CMK (cell line): ENCODE data around the gene TNFRSF25.

Experiments used
- DNase-seq: peaks from one replicate; pipeline ENCODE4 v3.0.0-alpha.2; 2010; ENCODE audit warnings: low read depth

TNFRSF25 gene

DNA sequence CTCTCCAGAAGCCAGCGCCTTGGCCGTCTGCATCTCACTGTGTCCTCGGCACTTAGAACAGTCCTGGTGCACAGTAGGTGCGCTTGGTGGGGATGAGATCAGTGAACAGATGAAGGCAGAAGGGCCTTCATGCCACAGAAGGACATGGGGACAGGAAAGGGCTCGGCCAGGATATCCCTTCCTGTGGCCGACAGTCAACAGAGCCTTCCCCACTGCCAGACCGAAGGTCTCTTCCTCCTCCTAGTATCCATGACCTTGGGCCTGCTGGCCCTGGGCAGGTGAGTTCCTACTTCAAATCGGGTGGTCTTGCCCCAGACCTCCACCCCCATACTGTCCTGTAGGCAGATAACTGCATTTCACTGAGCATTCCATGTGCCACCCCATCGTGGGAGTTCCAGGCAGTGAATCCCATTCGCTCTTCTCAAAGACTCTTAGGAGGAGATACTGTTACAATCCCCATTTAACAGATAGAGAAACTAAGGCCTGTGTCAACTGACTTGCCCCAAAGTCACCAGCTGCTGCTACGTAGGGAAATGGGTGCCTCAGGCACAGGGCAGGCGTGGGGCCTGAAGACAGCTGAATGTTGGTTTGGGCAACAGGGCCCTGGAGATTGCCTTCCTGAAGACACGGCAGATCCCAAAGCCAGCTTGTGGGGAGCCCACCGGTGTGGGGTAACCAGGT, 22.0 kb upstream of the TNFRSF25 start:
- DNase-seq = no peak

DNA sequence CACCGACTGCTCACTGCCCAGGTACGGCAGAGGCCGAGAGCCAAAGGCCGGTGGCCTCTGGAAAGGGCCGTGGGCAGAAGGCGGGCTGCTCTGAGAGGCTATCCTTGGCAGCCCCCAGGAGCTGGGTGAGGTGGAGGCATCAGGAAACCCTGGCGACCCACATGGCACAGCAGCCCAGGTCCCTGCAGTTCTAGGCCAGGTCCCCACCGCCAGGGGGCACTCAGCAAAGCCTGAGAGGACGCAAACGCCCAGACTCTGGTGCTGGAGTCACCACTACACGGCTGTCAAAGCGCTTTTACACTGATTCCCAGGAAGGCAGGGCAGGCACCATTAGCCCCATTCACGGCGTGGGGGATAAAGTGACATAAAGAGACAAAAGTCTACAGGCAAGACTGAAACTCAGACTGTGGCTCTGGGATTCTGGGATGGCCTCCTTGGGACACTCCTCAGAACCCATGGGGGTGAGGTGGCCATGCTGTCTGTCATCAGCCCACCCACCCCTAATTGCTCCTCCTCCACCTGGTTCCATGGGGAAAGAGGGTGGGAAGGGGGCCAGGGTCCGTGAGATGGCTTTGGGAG, 20.5 kb upstream of the TNFRSF25 start:
- peak; percentile 66 for DNase-seq

DNA sequence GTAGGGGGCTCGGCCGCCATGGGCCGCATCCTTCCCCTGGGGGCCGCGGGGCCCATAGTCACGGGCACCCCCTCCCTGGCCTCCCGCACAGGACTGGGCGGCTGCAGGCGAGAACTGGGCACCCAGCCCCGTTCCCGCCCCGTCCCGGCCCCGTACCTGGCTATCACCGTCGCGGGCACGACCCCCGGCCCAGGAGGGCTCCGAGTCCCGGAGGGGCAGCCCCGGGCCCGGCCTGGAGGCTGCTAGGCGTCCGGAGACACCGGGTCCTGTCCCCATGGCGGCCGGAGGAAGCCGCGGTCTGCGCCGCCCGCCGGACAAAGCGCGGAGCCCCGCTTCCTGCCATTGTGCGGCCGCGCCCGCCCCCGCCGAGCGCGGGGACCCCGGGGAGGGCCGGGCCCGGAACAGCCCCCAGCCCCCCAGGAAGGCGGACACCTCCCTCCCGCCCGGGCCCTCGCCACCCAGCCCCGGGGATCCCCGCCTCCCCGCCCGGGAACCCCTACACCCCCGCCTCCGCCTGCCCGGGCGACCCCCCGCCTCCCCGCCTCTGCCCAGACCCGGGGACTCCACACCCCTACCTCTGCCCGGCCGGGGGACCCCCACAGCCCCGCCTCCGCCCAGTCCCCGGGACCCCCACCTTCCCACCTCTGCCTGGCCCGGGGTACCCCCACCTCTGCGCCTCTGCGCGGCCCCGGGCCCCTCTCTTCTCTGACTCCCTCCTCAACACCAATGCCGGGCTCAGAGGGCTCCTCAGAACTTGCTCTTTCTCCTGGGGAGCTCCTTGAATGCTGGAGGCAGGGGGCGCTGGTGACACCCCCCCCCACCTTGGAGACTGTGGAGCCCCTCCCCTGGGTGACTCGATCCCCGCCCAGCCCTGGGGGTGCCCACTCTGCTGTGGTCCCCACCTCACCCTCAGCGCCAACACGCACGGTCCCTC, 19.5 kb upstream of the TNFRSF25 start:
- no peak for DNase-seq

DNA sequence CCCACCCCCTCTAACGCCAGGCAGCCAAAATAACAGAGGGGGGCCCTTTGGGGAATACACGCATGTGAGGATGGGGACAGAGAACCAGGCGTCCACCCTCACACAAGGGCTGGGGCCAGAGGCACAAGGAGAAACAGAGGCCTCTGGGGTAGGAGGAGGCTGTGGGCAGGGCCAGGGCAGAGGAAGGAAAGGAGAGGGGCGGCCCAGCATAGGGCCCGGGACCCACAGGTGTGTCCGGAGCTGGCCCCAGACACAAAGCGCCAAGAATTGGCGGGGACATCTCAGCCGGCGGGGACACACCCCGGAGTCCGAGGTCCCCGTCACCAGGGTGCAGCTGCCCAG, 18.8 kb upstream of the TNFRSF25 start:
- no peak for DNase-seq

DNA sequence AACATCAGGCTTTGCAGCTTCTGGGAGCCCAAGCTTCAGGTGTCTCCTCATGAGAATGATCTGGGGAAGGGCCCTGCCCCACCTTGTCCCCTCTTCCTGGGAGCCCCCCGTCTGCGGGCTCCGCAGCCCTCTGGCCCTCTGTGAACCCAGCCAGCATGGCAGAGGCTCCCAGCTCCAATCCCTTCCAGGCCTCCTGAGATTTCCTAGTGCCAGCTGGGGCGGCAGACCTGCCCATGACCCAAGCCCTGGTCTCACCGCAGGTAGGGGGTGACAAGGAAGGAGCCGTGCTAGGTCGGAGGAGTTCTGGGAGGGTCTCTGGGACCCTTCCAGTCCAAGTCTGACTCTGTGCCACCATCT, 17.8 kb upstream of the TNFRSF25 start:
- no peak for DNase-seq

DNA sequence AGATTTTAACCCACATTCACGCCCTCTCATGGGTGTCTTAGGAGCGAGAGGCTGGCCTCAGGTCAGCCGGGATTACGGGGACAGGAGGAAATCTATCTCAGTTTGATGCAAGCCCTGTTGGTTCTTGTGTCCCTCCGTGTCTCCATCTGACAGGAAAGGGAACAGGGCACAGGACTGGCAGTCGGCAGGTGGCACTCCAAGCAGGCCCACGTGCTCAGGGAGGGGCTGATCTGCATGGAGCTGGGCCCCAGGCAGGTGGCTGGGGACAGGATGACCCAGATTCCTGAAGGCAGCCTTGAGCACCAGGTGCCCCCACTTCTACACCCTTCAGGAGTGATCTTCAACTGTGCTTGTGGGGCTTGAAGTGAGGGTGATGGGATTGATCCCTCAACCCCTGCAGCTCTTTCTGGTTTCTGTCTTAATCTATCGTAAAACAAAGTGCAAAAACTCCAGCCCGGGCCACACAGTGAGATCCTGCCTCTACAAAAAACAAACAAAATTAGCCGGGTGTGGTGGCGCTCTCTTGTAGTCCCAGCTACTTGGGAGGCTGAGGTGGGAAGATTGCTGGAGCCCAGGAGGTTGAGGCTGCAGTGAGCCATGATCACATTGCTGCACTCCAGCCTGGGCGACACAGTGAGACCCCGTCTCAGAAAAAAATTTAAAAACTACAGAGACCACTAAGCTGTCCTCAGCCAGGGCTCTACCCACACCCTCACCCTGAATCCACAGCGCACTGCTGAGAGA, 17.2 kb upstream of the TNFRSF25 start:
- no peak for DNase-seq

DNA sequence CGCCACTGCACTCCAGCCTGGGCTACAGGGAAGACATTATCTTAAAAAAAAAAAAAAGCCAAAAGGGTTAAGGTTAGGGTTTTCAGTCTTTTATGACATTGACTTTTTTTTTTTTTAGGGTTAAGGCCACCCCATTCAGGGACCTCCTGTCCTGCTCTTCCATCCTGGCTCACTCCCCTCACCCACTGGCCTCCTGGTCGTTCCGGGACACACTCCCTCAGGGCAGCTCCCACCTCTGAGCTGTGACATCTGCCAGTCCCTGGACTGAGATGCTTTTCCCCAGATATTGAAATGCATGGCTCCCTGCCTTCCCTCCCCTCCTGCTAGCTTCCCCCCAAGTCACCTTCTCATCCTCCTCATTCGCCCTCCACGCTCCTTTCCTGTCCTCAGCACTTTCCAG, 15.8 kb upstream of the TNFRSF25 start:
- no peak for DNase-seq

DNA sequence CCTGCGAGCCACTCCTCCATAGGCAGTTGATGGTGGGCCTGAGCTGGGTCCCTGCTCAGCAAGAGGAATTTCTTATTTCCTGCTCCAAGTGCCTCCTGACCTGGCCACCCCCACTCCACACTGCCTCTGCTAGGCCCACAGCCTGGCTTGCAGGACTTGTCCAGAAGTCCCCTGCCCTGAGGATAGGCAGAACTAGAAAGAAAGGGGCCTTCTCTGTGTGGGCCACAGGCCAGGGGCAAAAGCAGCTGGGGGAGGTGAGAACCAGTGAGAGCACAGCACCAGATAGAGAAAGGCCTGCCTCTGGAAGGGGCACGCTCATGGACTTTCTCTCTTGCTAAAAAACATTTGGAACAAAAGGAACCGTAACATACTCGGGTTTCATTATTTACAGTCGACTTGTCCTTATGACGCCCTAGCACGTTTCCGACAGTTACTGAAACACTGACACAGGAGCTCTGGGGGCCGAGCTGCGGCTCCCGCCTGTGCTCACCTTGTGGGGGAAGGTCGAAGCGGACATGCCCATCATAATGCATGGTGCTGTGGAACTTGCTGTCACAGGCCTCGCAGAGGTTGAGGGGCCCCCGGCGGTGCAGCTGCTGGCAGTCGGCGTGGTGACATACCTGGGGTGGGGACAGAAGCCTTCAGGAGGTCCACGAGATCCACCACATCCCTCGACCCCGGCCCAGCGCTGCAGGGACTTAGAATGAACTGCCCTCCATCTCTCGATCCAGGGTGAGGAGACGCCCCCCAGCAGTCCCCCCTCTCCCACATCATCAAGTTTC, 11.3 kb upstream of the TNFRSF25 start:
- DNase-seq = no peak

DNA sequence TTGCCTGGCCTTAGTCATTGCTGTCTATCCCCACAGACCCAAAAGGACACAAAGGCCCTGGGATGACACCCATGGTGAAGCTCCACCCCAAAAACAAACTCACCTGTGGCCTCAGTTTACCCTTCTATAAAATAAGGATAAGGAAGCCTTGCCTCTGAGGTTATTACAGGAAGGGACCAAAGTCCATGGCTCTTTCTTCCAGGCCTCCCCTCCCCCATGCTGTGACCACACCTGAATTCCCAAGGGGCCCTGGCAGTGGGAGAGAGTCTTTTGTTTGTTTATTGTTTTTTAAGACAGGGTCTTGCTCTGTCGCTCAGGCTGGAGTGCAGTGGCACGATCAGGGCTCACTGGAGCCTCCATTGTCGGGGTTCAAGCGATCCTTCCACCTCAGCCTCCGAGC, 10.5 kb upstream of the TNFRSF25 start:
- DNase-seq = no peak

DNA sequence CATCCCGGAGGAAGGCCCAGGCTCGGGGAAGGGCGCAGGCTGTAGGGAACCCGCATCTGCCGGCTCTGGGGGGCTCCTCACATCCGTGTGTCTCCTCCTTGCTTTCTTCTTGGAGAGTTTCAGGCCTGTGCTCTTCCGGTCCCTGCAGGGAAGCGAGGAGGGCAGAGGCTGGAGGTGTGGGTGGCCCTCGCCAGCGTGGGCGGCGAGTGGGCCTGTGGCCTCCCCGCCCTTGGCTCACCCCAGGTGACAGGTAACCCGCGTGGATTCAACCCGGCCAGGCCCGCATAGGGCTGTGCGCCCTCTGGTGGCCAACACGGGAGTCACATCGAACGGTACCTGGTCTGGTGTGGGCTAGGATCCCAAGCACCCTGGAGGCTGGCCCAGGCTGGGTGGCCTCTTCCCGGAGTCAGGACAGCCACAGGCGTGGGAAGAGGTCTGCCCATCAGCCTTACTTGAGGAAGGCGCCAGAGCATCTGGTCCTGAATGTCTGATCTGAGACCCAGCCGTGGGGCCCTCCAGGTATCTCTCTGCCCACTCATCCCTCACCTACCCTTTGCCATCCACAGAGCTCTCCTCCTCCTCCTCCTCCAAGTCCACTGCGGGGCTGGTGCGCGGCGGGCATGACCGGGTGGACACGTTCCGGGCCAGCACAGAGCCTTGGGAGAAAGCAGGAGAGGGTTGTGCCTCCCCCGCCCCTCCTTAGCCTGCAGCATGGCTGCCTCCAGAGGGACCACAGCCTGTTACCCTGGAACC, 9.6 kb upstream of the TNFRSF25 start:
- DNase-seq = no peak

DNA sequence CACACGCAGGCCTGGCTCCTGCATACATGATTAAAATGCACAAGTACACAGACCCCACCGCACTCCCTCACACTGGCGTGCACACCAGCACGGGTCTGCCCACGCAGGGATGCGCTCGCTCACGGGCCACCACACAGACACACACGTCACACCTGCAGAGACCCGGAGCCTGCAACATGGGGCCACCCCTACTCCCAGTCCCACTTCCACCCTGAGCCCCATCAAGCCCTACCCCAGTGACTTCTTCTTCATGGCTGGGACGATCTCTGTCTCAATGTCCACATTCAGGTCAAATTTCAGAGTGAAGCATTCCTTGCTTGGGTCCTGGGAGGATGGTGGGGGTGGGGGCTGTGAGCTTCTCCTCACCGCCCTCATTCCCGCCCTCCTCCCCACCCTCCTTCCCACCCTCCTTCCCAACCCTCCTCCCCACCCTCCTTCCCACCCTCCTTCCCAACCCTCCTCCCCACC, 8.9 kb upstream of the TNFRSF25 start:
- no peak for DNase-seq

DNA sequence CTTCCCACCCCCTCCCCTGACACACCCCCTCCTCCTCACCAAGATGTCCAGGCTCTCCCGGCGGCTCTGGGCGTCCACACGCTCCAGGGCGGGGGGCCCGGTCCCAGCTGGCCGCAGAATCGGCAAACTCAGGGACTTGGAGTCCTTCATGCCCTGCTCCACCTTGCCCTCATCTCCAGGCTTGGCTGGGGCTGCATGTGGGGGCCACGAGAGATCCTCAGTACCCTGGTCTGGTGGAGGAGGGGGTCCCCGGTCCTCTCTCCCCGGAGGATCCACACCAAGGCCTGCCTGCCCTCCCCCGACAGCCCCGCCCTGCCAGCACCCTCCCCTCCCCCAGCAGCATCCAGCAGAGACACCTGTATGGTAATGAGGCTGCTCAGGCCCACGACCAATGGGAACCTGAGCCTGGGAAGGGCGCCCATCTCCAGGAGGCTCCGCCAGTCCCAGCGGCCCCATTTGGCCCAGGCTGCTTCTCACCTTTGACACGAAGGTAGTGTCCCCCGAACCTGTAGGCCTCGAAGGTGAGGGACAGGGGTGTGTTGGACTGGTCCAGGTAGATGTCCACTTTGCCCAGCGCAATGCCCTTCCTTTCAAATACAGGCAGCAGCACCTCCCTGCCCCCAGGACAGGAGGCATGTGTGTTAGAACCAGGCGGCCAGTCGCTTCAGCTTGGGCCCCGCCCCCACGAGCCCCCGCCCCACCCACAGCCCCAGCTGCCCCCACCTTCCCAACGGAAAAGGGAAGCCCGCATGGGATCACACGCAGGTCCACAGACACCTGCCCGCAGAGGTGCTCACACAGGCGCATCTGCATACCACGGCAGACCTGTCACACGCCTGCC, 8.2 kb upstream of the TNFRSF25 start:
- no peak for DNase-seq

DNA sequence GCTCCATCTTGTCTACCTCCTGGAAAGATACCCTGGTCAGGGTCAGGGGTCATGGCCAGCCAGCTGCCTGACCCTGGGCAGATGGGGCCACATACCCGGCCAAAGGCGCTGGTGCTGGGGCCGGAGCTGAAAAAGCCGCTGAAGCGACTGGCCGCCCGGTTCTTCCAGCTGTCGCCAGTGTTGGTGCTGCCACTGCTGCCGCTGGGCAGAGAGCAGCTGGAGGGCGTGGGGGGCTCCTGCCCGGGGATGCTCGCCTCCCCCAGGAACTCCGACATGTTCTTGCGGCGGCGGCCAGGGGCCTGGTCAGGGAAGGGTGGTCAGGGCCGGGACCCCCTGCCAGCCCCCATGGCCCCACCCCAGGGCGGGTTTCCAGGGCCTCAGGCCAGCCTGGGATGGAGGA, 7.2 kb upstream of the TNFRSF25 start:
- DNase-seq = no peak

DNA sequence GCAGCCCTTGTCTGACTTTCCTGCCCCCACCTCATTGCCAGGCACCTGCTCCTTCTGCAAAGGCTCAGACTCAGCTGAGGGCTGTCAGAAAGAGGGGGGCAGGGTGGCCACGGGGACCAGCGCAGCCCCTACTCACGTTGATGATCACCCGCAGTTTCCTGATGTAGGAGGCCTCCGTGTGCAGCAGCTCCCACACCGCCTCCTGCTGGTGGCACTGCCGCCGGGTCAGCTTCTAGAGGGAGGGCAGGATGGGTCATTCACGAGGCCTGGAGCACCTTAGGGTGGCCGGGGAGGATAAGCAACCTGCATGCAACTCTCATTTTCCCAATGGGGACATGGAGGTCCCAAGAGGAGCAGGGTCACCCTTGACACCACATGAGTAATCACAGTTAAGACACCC, 6.4 kb upstream of the TNFRSF25 start:
- no peak for DNase-seq

DNA sequence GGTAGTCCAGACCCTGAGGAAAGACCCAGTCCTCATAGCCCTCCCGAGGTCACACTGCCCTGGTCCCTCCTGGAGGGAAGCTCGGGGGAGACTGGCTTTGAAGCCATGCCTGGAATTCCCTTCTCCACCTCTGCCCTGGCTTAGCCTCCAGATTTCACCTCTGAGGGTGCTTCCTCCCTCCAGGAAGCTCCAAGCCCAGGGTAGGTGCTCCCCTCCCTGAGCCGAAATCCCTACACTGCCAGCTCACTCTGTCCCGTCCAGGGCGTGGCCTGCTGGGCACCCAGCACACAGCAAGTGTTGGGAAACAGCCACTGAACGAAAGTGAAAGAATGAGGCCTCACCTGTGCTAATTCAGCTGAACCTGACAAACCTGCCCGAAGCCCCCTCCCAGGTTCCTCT, 6.0 kb upstream of the TNFRSF25 start:
- DNase-seq = no peak

DNA sequence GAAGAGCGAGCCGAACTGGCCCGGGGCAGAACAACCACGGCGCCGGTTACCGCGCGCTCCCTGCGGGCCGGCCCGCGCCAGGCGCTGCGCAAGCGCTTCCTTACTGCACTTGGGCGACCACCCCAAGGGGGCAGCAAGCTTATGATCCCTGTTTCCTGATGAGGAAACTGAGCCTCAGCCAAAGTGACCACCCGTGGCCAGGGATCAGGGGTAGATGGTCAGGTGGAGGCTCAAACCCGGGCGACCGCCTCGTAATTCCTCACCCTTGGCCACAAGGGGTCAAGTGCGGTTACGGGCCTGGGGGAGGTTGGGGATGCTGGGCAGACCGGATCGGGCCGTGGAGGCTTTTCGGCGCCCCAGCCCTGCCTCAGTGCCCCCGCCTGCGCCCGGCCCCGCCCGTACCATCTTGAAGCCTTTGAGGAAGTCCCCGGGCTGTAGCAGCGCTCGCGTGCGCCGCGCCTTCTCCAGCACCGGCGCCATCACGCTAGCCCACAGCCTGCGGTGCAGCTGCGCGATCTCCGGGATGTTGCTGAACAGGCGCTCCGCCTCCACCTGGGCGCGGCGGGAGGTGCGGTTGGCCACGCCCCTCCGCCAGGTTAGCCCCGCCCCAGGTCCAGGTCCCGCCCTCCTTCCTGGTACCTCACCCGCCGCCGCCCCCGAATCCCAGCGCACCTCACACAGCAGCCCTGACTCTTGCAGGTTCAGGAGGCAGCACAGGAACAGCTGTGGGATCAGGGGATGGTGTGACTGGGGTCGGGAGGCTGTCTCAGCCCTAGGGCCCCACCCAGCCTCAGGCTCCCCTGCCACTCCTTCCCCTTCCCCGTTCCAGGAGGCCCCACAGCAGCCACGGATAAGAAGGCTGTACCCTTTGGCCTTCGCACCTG, 5.4 kb upstream of the TNFRSF25 start:
- DNase-seq = no peak

DNA sequence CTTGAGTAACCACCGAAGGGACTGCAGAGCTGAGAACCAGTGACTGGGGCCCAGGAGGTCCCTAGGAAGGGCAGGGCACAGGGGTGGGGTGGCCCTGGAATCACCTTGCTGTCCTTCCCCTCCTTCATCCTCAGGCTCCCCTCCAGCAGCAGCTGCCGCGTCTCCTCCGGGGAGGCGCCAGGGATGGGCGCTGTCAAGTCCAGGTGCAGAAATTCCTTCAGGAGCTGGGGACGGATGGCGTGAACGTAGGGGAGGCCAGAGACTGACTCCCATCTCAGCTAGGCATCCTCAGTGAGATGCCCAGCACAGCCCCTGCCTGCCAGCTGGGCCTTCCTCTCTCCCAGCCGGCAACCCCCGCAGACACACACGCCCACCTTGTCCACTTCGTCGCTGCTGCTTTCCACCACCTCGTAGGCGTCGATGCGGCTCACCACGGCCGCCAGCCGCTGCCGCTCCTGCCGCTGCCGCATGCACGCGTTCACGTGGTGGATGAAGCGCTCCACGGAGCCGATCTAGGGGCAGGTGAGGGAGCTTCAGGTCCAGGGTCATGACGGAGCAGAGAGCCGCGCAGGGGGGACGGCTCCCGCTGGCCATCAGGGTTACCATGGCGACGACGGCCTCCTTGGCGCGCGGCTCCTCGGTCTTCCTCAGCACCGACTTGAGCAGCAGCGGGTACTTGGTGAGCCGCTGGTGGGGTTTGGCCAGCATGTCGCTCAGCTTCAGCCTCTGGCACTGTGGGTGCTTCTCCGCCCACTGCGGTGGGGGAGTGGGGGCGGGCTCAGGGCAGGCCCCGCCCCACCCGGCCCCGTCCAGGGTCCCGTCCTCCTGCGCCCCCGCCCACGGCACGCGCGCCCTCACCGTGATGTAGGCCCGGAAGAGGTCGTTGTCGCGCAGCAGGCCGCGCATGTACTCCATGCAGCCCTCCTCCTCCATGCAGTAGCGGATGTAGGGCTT, 4.4 kb upstream of the TNFRSF25 start:
- no peak for DNase-seq
